HG03460 (cell line): ENCODE data around the gene CCL18.
"Not testable (repeated sequence)": the region's sequence is repeated elsewhere in the genome, so short reads cannot be mapped to it uniquely, and the experiment has no call there.

ENCODE experiments used
- ATAC-seq: cut with Tn5 transposase; IDR thresholded peaks from one replicate; pipeline ENCODE4 v1.9.1; 2021; ENCODE audit not compliant: unreplicated experiment

CCL18 gene

GRCh38 chr17:36063786-36064541 lies at the start of gene CCL18:
Gene CCL18, plus strand, starts transcription at chr17:36064272. Its CDS starts 71 bp downstream, at chr17:36064343.
- no peak for ATAC-seq

GRCh38 chr17:36014946-36015345 lies 49.1 kb upstream of the CCL18 start:
- no peak for ATAC-seq

DNA sequence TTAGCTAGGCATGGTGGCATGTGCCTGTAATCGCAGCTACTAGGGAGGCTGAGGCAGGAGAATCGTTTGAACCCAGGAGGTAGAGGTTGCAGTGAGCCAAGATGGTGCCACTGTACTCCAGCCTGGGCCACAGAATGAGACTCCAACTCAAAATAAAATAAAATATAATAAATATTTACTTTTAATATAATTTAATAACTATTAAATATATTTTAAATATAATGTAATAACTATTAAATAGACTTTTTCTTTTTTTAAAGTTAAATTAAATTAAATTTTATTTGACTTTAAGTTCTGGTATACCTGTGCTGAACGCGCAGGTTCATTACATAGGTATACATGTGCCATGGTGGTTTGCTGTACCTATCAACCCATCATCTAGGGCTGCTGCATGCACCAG lies 48.2 kb upstream of the CCL18 start:
- not testable (repeated sequence) for ATAC-seq

DNA sequence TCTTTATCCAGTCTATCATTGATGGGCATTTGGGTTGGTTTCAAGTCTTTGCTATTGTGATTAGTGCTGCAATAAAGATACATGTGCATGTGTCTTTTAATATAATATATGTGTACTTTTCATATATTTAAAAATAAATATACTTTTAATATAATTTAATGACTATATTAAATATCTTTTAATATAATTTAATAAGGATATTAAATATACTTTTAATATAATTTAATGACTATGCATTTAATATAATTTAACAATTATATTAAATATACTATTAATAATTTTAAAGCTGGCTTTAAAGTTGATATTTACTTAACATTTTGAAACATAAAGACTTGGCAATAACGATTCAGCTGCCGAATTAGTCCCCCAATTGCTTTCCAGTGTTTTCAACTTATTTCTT lies 47.5 kb upstream of the CCL18 start:
- no peak for ATAC-seq

DNA sequence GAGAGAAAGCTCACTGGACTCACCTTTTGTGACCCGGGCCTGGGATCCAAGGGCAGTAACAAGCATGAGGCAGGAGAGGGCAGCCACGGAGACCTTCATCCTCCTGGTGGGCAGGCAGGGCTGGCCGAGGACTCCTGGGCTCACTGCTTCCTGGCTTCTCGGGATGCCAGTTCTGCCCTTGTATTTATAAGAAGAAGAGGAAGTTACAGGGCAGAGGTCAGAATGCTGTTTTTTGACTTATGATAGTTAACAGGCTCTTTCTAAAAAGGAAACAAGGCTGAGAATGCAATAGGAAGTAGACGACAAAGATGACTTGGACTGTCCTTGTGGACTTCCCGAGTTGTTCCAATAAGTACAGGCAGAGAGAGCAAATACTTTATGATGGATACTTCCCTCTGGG lies 46.3 kb upstream of the CCL18 start, which contains the start of gene CCL23:
TSS of gene CCL23 (minus strand) at position 174 of the 400 bp plus-strand sequence. CDS start at position 99, 75 bp downstream.
- no peak for ATAC-seq

DNA sequence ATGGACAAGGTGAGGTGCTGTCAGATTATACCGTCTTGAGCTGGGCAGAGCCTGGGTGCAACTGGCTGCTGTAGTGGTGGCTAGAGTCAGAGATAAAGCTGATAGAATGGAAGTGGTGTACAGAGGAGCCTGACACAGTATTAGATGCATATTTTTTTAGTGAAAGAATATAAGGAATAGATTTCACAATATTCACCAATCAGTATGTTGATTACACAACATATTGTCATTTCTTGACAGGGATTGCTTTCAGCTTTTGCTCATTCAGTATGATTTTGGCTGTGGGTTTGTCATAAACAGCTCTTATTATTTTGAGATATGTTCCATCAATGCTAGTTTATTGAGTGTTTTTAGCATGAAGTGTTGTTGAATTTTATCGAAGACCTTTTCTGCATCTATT lies 44.6 kb upstream of the CCL18 start:
- ATAC-seq, result no peak

GRCh38 chr17:36024106-36024869 lies 39.8 kb upstream of the CCL18 start:
- no peak for ATAC-seq

- no peak for ATAC-seq
Measured at GRCh38 chr17:36027761-36028160, 36.3 kb upstream of the CCL18 start.

- no peak for ATAC-seq
Measured at GRCh38 chr17:36030956-36031355, 33.1 kb upstream of the CCL18 start.

GRCh38 chr17:36034127-36034526 lies 29.9 kb upstream of the CCL18 start:
- no peak for ATAC-seq

DNA sequence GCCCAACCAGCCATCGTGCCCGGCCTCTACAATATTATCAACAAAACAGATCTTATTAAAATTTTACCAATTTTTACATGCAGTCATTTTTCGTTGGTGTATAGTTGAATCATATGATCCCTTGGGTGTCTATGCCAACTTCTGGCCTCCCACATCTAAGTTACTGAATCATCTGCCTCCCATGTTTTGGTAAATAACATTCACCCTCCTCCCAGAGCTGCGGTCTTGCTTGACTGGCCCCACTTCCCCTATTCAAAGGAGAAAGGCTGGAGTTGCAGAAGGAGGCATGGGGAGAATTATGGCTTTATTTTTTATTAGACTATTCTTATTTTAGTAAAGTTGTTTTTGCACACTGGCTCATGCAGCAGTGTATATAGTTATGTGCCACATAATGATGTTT lies 27.8 kb upstream of the CCL18 start:
- no peak for ATAC-seq

GRCh38 chr17:36048066-36048465 lies 16.0 kb upstream of the CCL18 start:
- no peak for ATAC-seq

DNA sequence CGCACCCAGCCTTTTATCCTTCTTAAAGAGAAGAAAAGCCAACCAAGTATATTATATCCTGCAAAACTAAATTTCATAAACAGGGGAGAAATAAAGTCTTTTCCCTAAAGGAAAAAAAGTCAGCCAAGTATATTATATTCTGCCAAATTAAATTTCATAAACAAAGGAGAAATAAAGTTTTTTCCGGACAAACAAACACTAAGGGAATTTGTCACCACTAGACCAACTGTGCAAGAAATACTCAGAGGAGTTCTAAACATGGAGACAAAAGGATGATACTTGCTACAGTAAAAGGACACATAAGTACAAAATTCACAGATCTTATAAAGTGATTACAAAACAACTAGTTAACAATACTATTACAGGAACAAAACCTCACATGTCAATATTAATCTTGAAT lies 14.4 kb upstream of the CCL18 start:
- no peak for ATAC-seq

DNA sequence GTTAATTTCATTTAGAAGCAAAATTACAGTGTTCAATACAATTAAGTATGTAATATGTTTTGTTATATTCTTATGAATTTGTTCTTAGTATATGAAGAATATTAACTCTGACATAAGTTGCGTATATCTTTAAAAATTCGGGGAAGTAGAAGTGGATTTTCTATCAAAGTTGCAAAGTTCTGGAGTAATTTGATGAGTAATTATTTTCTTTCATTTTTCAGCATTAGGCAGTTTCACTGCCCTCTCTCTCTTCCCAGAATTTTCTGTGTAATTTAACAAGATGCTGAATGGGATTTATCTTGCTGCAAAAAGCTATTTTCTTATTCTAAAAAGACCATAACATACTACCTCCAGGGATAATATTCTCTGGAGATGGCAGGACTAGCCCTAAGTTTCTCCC lies 8.9 kb upstream of the CCL18 start:
- ATAC-seq, result no peak

DNA sequence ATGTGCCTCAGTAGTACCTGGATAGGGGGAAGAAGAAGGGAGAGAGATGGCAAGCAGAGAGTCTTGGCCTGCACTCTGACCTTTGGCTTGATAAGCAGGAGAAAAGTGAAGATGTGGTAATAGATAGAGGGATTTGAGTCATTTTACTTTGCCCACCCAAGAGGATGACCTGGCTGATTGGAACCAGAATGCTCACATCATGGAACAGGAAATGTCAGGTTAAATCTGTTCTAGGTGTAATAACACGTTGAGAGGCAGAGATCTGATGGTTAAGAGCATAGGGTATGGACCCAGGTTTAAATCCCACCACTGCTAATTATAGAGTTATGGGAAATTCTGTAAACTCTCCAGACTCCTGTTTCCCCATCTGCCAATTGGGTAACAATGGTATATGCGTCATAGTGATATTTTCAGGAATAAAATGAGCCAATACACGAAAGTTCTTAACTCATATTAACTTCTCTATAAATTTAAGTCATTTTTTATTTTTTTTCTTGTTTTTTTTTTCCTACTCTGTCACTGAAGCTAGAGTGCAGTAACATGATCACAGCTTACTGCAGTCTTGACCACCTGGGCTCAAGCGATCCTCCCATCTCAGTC lies 8.1 kb upstream of the CCL18 start:
- ATAC-seq, result no peak

DNA sequence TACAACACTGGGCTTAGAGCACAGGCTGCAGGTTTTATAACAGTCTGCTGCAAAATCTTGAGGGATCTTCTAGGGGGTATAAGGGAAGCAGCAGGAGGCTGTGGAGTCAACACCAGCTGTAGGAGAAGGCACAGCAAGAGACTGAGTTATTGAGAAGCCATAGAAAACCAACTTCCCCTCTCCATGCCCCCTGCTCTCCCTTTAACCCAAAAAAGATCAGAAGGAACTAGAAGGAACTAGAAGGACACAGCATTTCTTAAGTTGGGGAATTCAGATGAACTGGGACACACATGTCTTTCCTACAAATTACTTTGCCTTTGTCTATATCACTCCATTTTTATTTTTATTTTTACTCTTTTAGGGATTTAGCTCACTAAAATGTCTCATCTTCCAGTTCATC lies 6.2 kb upstream of the CCL18 start:
- no peak for ATAC-seq

DNA sequence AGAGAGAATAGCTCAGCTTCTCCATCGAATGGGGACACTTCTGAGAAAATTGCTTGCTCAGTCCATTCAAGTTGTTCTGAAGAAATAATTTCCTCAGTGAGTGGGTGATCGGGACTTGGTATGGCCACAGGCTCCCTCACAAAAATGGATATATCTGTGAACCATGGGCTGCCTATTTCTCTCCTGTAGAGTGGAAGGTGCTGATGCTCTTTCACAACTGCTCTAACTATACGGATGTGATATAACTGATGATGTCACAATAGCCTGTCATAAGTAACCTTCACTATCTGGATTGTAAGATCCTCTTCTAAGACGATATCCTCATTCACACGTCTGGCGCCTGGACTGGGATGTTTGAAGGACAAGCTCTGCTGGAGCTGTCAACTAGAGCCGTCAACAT lies 4.7 kb upstream of the CCL18 start:
- ATAC-seq, result no peak

- no peak for ATAC-seq
Measured at GRCh38 chr17:36060816-36061215, 3.3 kb upstream of the CCL18 start.

DNA sequence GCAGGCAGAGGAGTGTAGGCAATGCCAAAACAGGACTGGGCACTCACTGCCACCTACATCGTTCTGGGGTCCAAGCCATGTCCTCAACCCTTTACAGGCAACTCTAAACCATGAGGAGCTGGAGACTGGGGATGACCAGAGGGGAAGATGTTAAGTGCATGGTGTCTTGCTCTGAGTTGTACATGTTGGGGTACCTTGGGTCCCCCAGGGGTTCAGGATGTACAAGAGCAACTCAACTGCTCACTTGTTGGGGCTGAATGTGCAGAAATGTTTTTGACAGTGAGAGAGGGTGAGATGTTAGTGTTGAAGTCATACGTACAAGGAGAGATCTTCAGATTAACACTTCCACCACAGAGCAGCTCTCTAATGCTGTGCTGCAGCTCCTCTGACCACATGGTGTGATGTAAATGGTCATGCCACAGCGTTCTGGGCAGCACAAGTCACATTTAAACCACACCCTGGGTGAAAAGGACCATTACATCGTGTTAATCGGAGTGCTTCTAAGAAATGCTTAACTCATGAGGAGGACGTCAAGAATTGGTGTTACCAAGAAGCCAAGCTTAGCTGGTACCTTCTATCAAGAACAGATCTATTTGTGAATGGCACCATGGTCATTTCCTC lies 2.4 kb downstream of the CCL18 start:
- ATAC-seq, result no peak

GRCh38 chr17:36068524-36068923 lies 4.5 kb downstream of the CCL18 start:
- no peak for ATAC-seq

DNA sequence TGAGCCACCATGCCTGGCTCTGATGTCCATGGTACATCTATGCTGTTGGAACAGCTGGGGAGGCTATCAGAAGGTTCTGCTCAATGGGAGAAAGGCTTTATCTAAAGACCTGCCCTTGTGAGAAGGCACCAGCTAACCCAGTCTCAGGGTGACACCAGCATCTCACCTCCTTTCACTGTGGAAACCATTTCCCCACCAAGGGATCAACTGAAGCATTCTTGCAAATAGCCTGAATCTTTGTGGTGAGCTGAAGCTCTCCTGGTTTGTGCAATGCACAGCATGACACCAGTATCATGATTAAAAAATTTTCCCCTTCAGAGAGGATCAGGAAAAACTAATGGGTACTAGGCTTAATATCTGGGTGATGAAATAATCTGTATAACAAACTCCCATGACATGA lies 5.1 kb downstream of the CCL18 start:
- no peak for ATAC-seq

DNA sequence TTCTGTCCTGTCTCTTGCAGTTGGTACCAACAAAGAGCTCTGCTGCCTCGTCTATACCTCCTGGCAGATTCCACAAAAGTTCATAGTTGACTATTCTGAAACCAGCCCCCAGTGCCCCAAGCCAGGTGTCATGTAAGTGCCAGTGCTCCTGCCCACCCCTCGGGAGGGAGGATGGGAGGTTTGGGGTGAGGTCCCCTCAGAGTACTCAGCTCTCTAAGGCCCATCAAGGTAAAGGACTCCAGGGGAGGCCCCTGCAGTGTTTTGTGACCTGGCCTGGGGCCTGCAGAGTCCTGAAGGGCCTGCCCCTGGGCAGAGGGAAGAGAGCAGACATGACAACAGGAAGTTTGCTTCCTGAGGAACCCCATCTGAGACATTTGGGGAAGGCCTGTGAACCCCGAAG lies 6.4 kb downstream of the CCL18 start:
- no peak for ATAC-seq
